OCI-M2 (cell line): ENCODE measurements around the gene TVP23A.

ENCODE experiments used
- DNase-seq: peaks from one replicate; lab custom pipeline; 2025; ENCODE audit not compliant: unreplicated experiment; lab: John Stamatoyannopoulos, UW

TVP23A gene

DNA sequence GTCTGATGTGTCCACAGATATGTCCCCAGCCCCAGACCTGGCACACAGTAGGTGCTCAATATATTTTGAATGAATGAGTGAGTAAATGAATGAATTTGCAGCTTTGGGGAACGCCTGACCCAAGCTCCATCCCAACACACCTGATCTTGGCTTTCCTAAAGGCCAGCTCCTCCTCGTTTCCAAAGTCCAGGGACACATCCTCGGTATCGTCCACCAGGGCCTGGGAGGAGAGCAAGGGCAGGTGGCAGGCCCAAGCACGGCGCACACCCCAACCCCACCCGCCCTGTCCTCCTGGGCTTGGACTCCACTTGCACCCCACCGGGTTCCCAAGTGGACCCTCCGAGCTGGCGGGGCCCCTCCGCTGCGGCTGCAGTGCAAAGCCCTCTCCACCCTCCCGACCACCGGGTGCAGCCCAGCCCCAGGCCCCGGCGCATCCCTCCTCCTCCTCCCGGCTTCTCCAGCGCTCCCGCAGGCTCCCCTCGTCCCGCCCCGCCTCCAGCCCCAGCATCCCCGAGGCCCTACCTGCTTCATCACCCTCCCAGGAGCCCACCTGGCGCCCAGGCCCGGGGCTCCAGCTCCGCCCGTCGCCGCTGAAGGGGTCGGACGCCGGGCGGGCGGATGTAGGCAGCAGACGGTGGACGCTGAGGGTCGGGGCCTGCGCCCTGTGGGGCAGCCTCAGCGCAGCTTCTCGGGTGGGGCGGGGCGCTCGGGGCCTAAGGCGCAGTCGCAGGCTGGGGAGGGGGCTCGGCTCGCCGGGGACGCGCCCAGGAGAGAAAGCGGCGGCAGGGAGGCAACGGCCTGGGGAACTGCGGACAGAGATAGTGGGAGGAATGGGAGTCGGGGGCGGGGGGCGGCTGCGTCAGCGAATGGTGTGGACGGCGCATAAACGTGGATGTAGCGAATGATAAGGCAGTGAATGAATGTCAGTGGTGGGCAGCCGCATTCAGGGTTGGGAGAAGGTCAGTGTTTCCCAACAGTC, at the start of gene TVP23A:
TVP23A (minus strand) TSS at position 832 of the 979 bp plus-strand sequence; CDS start at position 531, 301 bp downstream.
- DNase-seq, result peak; percentile 43

DNA sequence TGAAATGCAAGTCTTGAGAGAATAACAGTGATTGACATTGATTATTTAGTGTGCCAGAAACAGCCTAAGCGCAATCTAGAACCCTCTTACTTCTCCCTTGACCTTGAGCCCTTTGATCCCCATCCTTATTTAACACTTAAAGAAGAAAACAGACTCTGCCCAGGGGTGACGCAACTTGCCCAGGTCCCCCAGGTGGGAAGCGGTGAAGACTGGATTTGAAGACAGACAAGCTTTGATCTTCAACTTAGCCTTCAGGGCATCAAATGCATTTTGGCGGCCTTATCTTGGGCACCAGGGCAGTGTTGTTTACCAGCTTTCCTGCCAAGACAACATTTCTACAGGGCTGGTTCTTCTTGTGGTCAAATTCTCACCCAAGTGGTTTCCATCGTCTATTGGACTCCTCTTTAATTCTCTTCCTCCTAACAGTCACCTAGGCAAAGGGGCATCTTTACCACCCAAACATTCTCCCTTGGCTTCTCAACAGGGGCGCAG, 49.6 kb upstream of the TVP23A start:
- DNase-seq, result no peak

DNA sequence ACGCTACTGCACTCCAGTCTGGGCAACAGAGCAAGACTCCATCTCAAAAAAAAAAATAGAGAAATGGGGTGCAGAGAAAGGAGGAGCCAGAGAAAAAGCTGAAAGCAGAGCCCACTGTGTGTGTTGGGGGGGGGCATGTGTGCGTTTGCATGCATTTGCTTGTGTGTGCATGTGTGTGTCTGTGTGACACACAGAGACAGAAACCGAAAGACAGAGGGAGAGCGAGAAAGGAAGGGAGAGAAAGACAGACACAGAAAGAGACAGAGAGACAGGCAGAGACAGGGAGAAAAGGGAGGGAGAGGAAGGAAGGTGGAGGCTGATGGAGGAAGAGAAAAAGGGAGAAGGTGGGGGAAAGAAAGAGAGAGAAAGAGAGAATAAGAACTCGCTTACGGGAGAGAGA, 48.6 kb upstream of the TVP23A start:
- DNase-seq, result no peak

- no peak for DNase-seq
Observed at GRCh38 chr16:10865991-10866966, 47.7 kb upstream of the TVP23A start.

DNA sequence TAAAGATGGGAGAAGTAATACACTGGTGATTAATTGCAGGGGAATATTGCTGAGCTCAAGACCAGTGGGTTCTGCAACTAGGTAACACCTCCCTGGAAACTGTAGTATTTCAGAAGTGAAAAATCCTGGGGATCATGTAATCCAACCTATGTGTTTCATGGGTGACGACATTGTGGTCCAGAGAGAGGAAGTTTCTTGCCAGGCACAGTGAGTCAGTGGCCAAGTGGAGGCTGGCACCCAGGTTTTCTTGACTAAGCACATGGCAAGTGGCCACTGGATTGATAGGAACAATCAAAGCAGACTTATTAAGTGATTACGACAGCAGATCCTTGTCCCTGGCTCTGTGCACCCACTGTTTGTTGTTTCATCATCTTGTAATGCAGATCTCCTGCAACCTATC, 43.8 kb upstream of the TVP23A start:
- no peak for DNase-seq

- no peak for DNase-seq
Observed at GRCh38 chr16:10859658-10860057, 41.1 kb upstream of the TVP23A start.

DNA sequence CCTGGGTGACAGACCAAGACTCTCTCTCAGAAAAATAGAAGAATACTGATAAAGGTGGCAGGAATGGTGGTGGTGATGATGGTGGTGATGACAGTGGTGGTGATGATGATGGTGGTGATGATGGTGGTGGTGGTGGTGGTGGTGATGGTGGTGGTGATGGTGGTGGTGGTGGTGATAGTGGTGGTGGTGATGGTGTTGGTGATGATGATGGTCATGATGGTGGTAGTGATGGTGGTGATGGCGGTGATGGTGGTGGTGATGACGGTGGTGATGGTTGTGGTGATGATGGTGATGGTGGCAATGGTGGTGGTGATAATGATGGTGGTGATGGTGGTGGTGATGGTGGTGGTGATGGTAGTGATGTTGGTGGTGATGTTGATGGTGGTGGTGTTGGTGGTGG, 40.4 kb upstream of the TVP23A start:
- DNase-seq, result no peak

DNA sequence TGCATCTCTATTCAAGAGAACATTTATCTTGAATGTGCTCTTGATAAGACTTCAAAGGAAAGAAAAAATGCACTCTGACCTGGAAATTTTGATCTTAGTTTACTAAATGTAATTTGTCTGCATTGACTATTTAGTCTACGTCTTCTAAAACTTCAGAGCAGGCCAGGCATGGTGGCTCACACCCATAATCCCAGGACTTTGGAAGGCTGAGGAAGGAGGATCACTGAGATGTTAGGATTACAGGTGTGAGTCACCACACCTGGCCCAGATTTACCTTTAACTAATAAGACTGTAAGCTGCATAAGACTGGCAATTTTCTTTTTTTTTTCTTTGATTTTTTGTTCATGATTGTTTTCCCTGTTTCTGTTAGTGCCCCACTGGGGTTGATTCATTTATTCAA, 39.6 kb upstream of the TVP23A start:
- DNase-seq, result no peak

DNA sequence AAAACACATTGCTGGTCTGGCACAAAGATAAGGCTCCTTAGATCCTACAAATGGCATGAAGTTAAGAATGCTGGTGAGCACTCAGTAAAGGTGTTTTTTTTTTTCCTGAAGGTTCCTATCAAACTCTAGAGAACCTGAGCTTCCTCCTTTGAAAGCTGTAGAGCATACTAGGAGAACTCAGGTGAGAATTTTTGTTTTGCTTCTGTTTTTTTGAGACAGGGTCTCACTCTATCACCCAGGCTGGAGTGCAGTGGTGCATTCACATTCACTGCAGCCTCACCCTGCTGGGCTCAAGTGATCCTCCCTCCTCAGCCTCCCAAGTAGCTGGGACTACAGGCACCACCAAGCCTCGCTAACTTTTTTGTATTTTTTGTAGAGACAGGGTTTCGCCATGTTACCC, 37.4 kb upstream of the TVP23A start:
- DNase-seq, result no peak

- DNase-seq, result no peak
Observed at GRCh38 chr16:10852948-10853347, 34.4 kb upstream of the TVP23A start.

GRCh38 chr16:10852286-10852685, 33.7 kb upstream of the TVP23A start:
- no peak for DNase-seq

- no peak for DNase-seq
Observed at GRCh38 chr16:10851512-10851911, 32.9 kb upstream of the TVP23A start.

- DNase-seq, result no peak
Observed at GRCh38 chr16:10850478-10850850, 31.9 kb upstream of the TVP23A start.

GRCh38 chr16:10849736-10850477, 31.3 kb upstream of the TVP23A start:
- DNase-seq, result no peak

DNA sequence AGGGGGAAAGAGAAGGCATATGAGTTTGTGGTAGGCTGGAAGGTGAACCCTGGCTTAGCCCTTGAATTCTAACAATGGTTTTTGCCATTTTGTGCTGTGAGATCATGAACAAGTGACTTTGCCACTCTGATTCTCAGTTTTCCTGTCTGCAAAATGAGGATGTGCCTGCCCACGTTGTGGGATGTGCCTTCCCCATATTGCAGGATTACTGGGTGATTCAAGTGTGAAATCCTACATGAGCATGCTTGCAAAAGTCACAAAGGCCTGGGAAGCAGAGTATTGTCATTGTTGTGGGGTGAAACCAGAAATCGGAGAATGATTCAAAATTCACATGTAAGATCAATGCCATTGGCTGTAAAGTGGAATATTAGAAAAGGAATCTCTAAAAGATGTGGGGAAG, 28.6 kb upstream of the TVP23A start:
- DNase-seq, result no peak

DNA sequence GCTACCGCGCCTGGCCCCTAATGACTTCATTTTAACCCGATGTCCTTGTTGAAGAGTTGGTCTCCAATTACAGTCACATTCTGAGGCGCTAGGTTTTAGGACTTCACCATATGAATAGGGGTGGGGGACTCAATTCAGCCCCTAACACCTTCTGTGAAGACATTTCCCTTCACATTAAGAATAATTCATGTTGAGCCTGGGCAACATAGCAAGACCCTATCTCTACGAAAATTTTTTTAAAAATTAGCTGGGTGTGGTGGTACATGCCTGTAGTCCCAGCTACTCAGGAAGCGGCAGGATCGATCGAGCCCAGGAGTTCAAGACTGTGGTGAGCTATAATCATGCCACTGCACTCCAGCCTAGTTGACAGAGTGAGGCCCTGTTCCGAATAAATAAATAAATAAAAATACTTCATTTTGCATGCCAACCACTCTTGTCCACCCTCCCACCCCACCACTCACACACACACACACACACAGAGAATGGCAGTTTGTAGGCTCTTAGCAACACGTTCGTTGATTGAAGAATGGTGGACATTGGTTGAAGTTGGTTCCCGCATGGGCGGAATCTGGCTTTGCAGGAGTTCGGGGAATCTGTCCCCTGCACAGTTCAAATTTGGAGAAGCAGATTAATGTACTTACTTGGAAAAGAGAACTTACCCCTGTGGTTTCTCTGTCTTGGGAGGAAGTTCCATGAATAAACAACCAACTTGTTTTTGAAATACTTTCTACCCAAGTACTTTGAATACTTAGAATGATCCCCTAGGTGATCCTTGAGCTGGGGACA, 27.8 kb upstream of the TVP23A start:
- DNase-seq, result no peak

DNA sequence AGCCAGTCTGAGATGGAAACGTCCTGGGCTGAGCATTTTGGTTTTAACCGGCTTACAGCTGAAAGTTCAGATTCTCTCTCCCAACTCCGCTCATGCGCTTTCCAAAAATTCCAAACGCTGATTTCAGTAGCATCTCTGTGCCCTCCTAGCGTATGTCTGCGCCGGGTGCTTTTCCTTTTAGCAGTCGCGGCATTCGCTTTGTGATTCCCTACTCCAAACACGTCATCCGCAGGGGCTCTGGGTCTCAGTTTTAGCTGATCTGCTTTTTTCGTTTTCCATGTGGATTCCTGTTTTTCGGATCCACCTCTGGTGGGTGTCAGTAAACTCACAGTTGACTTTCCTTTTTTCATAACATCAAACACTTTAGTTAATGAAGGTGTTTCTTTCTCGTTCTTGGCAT, 22.1 kb upstream of the TVP23A start:
- DNase-seq, result no peak

GRCh38 chr16:10839279-10839666, 20.7 kb upstream of the TVP23A start:
- no peak for DNase-seq

GRCh38 chr16:10838621-10839278, 20.2 kb upstream of the TVP23A start:
- no peak for DNase-seq
